MM.1S (cell line): Measurements from ENCODE around the gene SAMD4A.

Experiments
- DNase-seq: peaks from one replicate; pipeline ENCODE4 v3.0.0-alpha.2; 2015
- H2AFZ ChIP-seq: fragments of 300-600 bp; sonication (generic); 2 replicates; pipeline ENCODE4 v1.6.0; 2016; ENCODE audit warnings: antibody characterized with exemption, low read length
- H3F3A ChIP-seq: fragments of 300-600 bp; sonication (generic); 2 replicates; pipeline ENCODE4 v1.6.1; 2016; ENCODE audit warnings: mild to moderate bottlenecking, antibody characterized with exemption, low read length, moderate library complexity, mixed read lengths; ENCODE audit not compliant: insufficient read depth
- H3K27ac ChIP-seq: fragments of 300-600 bp; sonication (generic); 2 replicates; pipeline ENCODE4 v1.5.1; 2016; ENCODE audit warnings: mild to moderate bottlenecking, low read length
- H3K27me3 ChIP-seq: fragments of 300-600 bp; sonication (generic); replicated peaks from 2 replicates; pipeline ENCODE4 v1.6.0; 2016; ENCODE audit warnings: low read length; ENCODE audit not compliant: insufficient read depth
- H3K36me3 ChIP-seq: fragments of 300-600 bp; sonication (generic); replicated peaks from 2 replicates; pipeline ENCODE4 v1.6.1; 2016; ENCODE audit warnings: mild to moderate bottlenecking, low read length, mixed read lengths; ENCODE audit not compliant: insufficient read depth
- H3K4me1 ChIP-seq: fragments of 300-600 bp; sonication (generic); 2 replicates; pipeline ENCODE4 v1.6.1; 2016; ENCODE audit warnings: low read length, mixed read lengths
- H3K4me2 ChIP-seq: fragments of 300-600 bp; sonication (generic); 2 replicates; pipeline ENCODE4 v1.6.0; 2016; ENCODE audit warnings: low read depth, low read length
- H3K4me3 ChIP-seq: fragments of 300-600 bp; sonication (generic); 2 replicates; pipeline ENCODE4 v1.5.1; 2016; ENCODE audit warnings: low read length, mixed read lengths
- H3K79me2 ChIP-seq: fragments of 300-600 bp; sonication (generic); 2 replicates; pipeline ENCODE4 v1.6.1; 2016; ENCODE audit warnings: mixed run types, low read length, mixed read lengths
- H3K9ac ChIP-seq: fragments of 300-600 bp; sonication (generic); 2 replicates; pipeline ENCODE4 v1.6.1; 2016; ENCODE audit warnings: low read length, mixed read lengths
- H3K9me2 ChIP-seq: fragments of 300-600 bp; sonication (generic); replicated peaks from 2 replicates; pipeline ENCODE4 v1.6.1; 2016; ENCODE audit warnings: mild to moderate bottlenecking, low read length, mixed read lengths; ENCODE audit not compliant: insufficient read depth
- H3K9me3 ChIP-seq: fragments of 300-600 bp; sonication (generic); replicated peaks from 2 replicates; pipeline ENCODE4 v1.6.1; 2016; ENCODE audit warnings: mild to moderate bottlenecking, low read length, mixed read lengths; ENCODE audit not compliant: insufficient read depth
- H4K20me1 ChIP-seq: fragments of 300-600 bp; sonication (generic); 2 replicates; pipeline ENCODE4 v1.6.1; 2016; ENCODE audit warnings: mild to moderate bottlenecking, low read length, moderate library complexity, mixed read lengths; ENCODE audit not compliant: insufficient read depth
- CTCF ChIP-seq: fragments of 300-600 bp; sonication (generic); IDR thresholded peaks from 2 replicates; pipeline ENCODE4 v1.5.1; 2016; ENCODE audit warnings: antibody characterized with exemption, low read length, mixed read lengths
- EZH2 ChIP-seq: fragments of 300-600 bp; sonication (generic); optimal IDR thresholded peaks from 2 replicates; pipeline ENCODE3; 2017; ENCODE audit warnings: low read depth, mild to moderate bottlenecking, antibody characterized with exemption, low read length, mixed read lengths
- EZH2phosphoT487 ChIP-seq: fragments of 300-600 bp; sonication (generic); IDR thresholded peaks from 2 replicates; pipeline ENCODE4 v1.6.1; 2018; ENCODE audit warnings: antibody characterized with exemption, low read length

Gene SAMD4A

GRCh38 chr14:54650959-54651351, 84.0 kb downstream of the SAMD4A start:
- Histone ChIP-seq H3K27me3 (no peaks in the 10 kb centered on the region), H3K36me3 (no peaks in the 10 kb centered on the region), H3K9ac (no peak overlapping the region), H4K20me1 (no peaks in the 10 kb centered on the region), H2AFZ (no peak overlapping the region), H3K4me2 (no peak overlapping the region), H3K27ac (no peak overlapping the region), H3K4me1 (no peaks in the 10 kb centered on the region), H3F3A (no peaks in the 10 kb centered on the region), H3K9me3 (no peaks in the 10 kb centered on the region), H3K79me2 (no peaks in the 10 kb centered on the region), H3K4me3 (no peak overlapping the region), H3K9me2 (no peaks in the 10 kb centered on the region)
- no peak for DNase-seq
- no peak for TF ChIP-seq CTCF
- TF ChIP-seq EZH2phosphoT487 = no peak
- TF ChIP-seq EZH2 = no peak

GRCh38 chr14:54651649-54652048, 84.7 kb downstream of the SAMD4A start:
- no peaks in the 10 kb centered on the region for H3K9me2 ChIP-seq
- H2AFZ ChIP-seq = no peak overlapping the region
- TF ChIP-seq EZH2phosphoT487 = no peak
- no peak for TF ChIP-seq CTCF
- TF ChIP-seq EZH2 = no peak
- H3F3A ChIP-seq = no peaks in the 10 kb centered on the region
- no peaks in the 10 kb centered on the region for H3K9me3 ChIP-seq
- H3K36me3 ChIP-seq = no peaks in the 10 kb centered on the region
- H3K4me1 ChIP-seq = no peaks in the 10 kb centered on the region
- no peak overlapping the region for H3K9ac ChIP-seq
- DNase-seq = no peak
- H3K4me3 ChIP-seq = no peak overlapping the region
- no peaks in the 10 kb centered on the region for H3K79me2 ChIP-seq
- no peak overlapping the region for H3K4me2 ChIP-seq
- no peaks in the 10 kb centered on the region for H4K20me1 ChIP-seq
- no peak overlapping the region for H3K27ac ChIP-seq
- no peaks in the 10 kb centered on the region for H3K27me3 ChIP-seq

- TF ChIP-seq CTCF (no peak), EZH2phosphoT487 (no peak), EZH2 (no peak)
- Histone ChIP-seq H4K20me1 (no peaks in the 10 kb centered on the region), H3K4me2 (no peak overlapping the region), H3F3A (no peaks in the 10 kb centered on the region), H3K9me3 (no peaks in the 10 kb centered on the region), H3K79me2 (no peaks in the 10 kb centered on the region), H3K4me3 (no peak overlapping the region), H3K27me3 (no peaks in the 10 kb centered on the region), H3K9ac (no peak overlapping the region), H3K9me2 (no peaks in the 10 kb centered on the region), H3K4me1 (no peaks in the 10 kb centered on the region), H2AFZ (no peak overlapping the region), H3K27ac (no peak overlapping the region), H3K36me3 (no peaks in the 10 kb centered on the region)
- DNase-seq = no peak
Observed at GRCh38 chr14:54652188-54652587, 85.3 kb downstream of the SAMD4A start.

- H3K79me2 ChIP-seq = no peaks in the 10 kb centered on the region
- no peaks in the 10 kb centered on the region for H3K4me1 ChIP-seq
- no peak overlapping the region for H3K4me3 ChIP-seq
- no peak overlapping the region for H3K9ac ChIP-seq
- H3K27me3 ChIP-seq = no peaks in the 10 kb centered on the region
- H3K4me2 ChIP-seq = no peak overlapping the region
- TF ChIP-seq EZH2 (no peak), EZH2phosphoT487 (no peak)
- no peaks in the 10 kb centered on the region for H3K9me3 ChIP-seq
- no peak for DNase-seq
- H4K20me1 ChIP-seq = no peaks in the 10 kb centered on the region
- H2AFZ ChIP-seq = no peak overlapping the region
- no peaks in the 10 kb centered on the region for H3K9me2 ChIP-seq
- H3K36me3 ChIP-seq = no peaks in the 10 kb centered on the region
- no peaks in the 10 kb centered on the region for H3F3A ChIP-seq
- no peak overlapping the region for H3K27ac ChIP-seq
Observed at GRCh38 chr14:54652605-54653052, 85.7 kb downstream of the SAMD4A start.
